Renal pelvis (tissue), 4 donors: ENCODE measurements around the gene ARPC5. TPM values are rescaled to one million over a fixed set of nuclear protein-coding genes. Genes with fewer than 3 reads are reported as not detected.

Experiments used
- DNase-seq: peaks from one replicate; pipeline ENCODE4 v3.0.0-alpha.2; 2013
- polyA plus RNA-seq, 3 donors: library from polyadenylated mRNA; unstranded; fragments of 120-200 nt; gene quantifications; one replicate each; pipeline ENCODE4 v1.2.1, GENCODE V29; 2013; ENCODE audit not compliant: insufficient read length in 3 of 3

The ARPC5 gene
- polyA plus RNA-seq, 3 donors: 138 to 153 (median 153) TPM

DNA sequence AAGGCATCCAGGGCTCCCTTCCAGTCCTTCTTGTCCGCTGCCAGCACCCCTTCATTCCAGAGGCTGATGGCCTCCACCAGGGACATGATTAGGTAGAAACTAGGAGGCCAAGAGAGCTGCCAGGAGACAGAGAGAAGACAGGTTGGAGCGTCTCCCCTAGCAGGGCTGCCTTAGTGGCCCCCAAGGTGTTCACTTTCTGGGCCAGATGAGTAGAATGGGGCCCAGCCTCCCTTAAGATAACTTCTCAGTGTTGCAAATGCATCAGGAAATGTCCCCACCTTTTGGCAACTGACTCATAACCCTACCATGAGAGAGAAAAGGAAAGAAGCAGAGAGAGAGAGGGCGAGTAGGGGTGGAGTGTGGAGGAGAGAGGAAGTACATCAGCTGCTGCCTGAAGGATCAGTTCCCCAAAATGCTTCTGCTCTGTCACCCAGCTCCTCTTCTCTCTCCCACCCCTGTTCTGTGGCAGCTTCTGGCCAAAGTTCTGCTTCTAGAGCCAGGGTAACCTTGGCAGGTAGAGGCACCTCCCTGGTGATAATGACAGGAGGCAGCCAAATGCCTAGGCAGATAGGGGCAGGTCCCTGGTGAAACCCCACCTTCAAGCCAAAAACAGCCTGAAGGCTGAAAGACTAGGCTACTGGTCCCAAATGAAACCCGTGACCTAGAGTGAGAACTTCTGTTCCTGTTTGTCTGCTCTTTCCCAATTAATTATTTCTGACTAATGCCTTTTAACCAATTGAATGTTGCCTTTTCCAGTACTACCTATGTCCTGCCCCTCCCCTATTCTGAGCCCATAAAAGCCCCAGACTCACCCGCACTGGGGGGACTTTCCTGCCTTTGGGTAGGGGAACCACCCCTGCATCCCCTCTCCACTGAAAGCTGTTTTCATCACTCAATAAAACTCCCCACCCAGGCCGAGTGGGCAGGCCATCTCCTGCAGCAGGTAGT, 45.1 kb downstream of the ARPC5 start, which contains the start of gene NCF2:
NCF2 (minus strand) TSS at position 216 of the 948 bp plus-strand sequence; CDS start at position 86, 130 bp downstream.
- DNase-seq: no peak

DNA sequence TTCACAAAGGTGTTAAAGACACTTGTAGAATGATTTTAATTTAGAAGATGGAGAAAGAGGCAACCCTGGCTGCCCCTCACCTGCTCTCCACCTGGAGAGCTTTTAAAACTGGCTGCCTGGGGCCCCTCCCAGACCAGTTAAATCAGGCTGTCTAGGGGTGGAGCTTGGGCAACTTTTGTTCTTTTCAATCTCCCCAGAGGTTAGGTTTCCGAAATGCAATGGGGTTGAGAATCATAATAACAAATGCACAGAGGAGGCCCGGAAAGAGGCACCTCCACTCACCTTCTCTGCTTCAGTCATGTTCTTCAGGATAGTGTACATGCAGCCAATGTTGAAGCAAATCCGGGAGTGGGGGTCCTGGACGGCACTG, 45.7 kb downstream of the ARPC5 start:
- DNase-seq: no peak

DNA sequence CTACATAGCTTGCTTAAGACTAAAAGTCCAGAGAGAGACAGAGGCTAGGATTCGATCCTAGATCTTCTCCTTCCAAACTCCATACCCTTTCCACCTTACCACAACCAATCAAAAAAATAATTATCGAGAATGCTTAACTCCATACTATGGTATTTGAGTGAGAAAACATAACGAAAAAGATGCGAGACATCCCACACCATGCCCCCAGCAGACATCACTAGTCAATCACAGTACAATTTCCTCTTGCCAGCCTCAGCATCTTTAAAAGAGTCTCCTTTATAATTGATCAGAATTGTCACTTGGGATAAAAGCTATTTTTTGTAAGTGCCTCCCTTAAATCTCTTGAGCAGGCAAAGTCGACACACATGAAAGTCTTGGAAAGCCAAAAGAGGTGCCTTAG, 46.2 kb downstream of the ARPC5 start:
- no peak for DNase-seq

DNA sequence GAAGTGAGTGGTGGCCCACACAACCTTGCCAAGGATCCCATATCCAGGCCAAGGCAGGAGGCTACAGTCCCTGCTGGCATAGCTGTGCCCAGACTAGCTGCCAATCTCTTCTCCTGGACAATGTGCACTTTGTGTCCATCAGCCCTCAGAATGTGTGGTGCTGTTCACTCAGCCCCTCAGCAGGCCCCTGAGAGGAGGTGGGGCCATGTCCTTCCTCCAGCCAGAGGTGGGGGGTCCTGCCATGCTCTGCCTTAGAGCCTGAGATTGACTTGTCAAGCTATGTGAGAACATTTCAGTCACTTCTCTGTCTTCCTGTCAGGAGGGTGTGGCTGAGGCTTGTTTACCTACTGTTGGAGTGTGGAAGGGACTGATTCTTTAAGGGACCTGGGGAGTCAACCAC, 46.8 kb downstream of the ARPC5 start:
- DNase-seq: no peak

DNA sequence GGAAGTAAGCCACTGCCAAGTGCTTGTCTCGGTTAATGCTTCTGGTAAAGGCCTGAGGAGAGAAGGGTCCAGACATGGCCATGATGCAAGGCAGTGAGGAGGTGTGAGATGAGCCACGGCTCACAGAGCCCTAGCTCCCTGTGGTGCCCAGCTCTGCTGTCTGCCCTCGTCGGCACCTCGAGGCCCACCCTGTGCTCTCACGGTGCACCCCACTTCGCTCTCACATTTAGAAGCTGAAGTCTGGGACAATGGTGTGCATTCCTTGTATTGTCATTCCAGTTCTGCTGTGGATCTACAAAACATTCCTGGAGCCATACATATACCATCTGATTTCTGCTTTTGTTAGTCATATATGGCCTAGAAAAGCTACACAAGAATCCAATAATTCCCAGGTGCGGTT, 48.7 kb downstream of the ARPC5 start:
- no peak for DNase-seq

DNA sequence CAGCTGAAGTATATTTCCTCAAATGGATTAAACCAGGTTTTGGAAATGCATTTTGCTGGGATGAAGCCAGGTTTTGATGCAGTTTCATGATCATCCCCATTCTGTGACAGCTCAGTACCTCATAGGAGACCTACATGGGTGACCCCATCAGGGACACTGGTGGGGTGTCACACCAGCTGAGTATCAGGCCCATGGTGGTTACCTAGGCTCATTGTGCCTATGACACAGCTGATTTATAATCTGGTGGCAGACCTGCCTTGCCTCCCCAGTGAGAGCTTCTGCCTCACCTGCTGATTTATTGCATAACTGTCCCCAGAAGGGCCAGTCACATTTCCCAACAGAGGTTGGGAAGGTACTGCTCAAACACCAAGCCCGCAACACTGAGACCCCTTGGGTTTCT, 49.1 kb downstream of the ARPC5 start:
- no peak for DNase-seq

DNA sequence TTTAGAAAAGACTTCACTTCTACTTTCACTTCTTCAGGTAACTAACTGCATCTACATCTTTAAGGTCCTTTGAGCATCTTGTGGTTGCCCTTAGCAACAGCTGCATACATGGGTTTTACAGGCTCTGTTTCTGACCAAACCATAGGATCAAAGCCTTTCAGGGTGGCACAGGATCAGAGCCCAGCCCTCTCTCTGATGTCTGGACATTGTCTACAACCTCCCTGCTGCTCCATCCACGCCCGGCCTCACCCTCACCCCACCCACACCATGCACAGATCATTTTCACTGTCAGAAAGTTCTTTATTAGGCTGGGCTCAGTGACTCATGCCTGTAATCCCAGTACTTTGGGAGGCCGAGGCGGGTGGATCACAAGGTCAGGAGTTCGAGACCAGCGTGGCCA, 50.5 kb downstream of the ARPC5 start:
- DNase-seq: no peak

DNA sequence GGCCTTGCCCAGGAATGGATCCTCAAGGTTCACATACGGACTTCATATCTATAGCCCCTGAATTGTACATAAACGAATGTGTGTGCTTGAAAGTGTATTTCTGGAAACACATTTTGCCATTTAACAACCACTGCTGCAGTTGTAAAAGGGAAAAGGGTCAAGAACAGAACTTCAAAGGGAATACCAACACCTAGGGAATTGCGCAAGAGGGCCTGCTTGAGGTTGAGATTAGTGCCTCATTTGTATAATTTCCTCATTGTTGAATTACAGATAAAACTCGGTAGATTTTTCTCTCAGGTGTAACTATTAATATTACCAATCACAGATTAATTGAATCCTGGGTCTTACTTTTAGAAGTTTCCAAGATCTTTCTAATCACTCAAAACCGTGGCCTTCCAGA, 51.4 kb downstream of the ARPC5 start:
- no peak for DNase-seq

DNA sequence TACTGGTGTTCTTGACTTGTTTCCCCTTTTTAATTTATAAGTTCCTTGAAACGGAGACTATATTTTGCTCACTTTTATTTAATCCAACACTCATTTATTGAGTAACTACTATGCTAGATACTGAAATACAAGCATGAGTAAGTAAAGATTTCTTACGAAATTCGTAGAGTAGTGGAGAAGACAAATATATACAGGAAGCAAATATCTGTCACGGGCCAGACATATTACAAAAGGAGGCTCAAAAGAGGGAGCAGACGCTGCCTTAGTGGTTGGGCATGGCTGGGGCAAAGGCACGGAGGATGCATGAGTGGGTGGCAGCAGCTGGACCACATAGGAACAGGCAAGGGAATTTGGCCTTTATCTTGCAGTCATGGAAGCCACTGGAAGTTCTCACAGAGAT, 52.1 kb downstream of the ARPC5 start:
- DNase-seq: no peak

DNA sequence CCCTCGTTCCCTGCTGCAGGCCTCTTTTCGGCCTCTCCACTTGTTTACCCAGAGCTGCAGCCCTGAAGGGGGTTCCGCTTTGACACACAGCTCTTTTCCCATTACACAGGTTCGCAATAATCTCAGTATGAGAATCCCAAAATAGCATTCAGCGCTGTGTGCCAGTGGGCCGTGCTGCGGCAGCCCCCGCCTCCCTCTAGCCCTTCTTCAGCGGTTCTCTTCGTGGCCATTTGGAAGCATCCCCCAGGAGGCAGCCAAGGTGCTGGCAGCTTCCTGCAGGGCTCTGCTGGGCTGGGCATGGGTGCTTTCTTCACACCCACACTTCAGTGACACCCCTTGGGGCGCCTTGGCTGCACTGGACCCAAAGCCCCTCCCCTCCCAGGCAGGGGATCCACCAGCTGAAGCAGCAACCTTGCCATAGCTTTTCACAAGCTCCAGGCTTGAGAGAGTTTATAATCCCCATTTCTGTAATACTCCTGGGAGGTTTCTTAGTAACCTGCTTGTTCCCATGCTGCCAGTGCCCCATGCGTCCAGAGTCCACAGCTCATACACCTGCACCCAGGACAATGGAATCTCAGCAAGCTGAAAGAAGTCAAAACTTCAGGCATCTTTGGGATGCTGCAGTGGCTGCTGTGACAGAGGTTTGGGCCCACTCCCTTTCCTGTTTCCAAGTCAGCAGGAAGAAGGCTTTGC, 53.4 kb downstream of the ARPC5 start:
- DNase-seq: no peak

DNA sequence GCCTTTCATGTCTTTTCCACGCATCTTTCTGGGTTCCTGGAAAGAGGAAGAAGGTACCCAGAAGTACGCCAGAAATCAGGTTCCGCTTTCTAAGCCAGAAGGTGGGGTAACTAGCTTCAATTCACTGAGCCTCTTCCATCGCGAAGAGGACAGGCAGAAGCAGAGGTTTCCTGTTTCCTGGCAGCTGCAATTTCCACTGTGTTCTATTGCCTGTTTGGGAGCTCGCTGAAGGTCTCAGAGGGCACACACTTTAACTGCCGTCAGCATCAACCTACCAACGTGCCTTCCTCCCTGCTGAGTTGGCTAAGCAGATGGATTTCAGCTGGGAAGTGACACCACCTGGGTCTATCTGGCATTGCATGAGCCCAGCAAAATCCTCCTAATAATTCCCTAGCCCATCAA, 55.3 kb downstream of the ARPC5 start:
- DNase-seq: peak; percentile 62

DNA sequence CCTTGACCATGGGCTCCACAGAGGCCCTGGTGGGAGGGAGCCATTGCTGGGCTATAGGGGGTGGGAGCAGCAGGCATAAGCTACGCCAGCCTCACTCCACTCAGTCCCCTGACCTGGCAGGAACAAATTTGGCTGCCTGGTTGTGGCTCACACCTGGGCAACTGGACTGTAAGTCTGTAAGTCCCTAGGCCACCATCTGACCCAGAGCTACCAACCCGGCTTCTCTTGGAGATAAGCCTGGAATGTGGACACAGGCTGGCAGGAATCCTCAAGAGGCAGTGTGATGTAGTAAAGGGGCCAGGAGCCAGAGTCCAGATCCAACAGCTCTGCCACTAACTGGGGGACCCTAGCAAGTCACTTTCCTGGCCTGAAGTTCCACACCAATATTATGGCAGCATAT, 56.7 kb downstream of the ARPC5 start:
- DNase-seq: no peak

DNA sequence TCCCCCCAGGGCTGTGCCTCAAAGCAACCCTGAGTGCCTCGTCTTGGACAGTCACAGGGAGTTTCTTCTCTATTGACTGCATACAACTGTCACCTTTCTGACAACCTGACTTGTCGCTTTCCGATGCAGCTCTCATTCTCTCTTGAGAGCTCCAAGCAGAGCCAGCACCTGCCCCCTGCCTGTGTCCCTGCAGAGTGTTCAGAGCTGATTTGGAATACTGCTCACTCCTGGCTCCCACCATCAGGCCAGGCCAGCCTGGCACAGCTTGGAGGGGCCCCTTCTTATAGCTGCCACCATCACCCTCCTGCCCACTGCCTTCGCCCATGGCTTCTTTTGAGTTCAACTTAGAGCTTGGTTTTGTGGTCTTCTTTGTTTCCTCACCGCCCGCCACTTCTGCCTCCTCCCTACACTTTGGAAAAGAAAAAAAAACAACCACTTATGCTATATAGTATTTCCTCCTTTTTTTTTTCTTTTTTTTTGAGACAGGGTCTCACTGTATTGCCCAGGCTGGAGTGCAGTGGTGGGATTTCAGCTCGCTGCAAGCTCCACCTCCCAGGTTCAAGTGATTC, 57.6 kb downstream of the ARPC5 start:
- DNase-seq: no peak

DNA sequence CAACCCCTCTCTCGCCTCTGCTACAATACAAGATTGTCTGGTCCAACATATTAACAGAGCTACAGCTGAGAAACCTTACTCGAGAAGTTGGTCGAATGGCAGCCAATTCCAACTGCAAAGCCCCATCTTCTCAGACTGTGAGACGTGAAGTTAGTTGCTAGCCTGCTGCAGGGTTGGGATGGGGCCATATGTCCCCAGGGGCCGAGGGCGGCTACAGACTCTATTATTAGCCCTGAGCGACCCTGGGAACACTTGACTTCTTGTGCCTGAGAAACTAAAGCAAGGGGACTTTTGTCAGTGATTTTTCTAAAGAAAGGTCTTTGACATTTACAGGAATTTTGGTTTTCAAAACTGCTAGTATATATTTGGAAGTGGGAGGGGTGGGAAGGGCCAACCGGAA, 59.0 kb downstream of the ARPC5 start:
- no peak for DNase-seq

DNA sequence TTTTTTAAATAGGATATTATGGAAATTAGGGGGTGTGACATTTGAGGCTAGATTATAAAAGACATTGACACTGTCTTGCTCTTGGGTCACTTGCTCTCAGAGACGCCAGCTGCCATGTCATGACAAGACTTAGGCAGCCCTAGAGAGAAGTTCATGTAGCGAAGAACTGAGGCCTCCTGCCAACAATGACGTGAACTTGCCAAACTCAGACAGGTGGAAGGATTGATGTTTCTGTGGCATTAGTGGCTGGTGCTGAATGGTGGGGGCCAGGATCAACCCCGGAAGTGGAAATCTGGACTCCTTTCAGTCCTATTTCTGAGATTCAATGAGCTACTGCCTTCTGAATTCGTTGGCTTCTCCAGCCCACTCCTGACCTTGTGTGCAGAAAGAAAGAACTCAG, 60.0 kb downstream of the ARPC5 start:
- no peak for DNase-seq

DNA sequence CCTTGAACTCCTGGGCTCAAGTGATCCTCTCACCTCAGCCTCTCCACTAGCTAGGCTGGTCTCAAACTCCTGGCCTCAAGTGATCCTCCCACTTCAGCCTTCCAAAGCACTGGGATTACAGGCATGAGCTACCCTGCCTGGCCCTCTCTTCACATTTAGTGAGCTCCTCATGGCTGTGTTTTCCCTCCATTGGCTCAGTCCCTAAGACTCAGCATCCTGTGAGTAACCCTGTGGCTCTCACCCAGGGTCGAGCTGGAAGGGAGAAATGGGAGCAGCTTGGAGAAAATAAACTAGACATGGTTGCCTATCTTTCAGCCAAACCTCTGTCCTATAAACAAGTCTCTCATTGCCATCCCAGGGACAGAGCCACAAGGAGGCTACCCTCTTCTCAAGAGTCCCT, 62.9 kb downstream of the ARPC5 start:
- DNase-seq: no peak

DNA sequence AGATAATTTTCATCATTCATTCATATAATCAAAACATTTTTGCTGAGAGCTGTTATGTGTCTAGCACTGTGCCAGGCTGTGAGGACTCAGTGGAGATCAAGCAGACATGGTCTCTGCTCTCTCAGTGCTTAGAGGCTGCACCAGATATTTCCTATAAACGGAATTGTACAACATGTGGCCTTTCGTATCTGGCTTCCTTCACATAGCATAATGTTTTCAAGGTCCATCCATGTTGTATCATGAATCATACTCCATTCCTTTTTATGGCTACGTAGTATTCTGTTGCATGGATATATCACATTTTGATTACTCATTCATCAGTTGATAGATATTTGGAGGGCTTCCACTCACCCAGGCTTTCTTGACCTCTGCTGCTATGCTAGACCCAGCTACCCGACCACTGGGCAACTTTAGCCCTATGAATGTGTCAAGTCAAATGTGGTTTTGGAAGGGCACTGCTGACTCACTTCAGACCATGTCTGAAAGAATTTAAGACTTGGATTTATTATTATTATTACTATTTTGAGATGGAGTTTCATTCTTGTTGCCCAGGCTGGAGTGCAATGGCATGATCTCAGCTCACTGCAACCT, 63.8 kb downstream of the ARPC5 start:
- no peak for DNase-seq

Other genes with a start within 250 kb of the ARPC5 start
- 1 to 10 TPM; 2.8 to 4.7 (median 4.6) TPM for gene NMNAT2, start 217.4 kb downstream of the ARPC5 start, polyA plus RNA-seq
- 10 to 100 TPM; 68.0 to 84.8 (median 80.4) TPM for gene SMG7, start 163.3 kb downstream of the ARPC5 start, polyA plus RNA-seq
- gene NCF2, start 45.3 kb downstream of the ARPC5 start, polyA plus RNA-seq: 1 to 10 TPM; 2.0 to 3.1 (median 3.1) TPM
- gene APOBEC4, start 17.5 kb upstream of the ARPC5 start, polyA plus RNA-seq: under 1 TPM in 1 of 3 donors, not detected in 2; 0.04 TPM
- gene RGL1, start 169.3 kb upstream of the ARPC5 start, polyA plus RNA-seq: 10 to 100 TPM; 44.1 to 49.8 (median 45.6) TPM